IMR-90 (cell line): Measurements from ENCODE around the gene AFAP1L2. TPM values are rescaled to one million over a fixed set of nuclear protein-coding genes. Genes with fewer than 3 reads are reported as not detected.

Source experiments
- ATAC-seq: fragments of 200-7000 bp; cut with Tn5 transposase; 2 replicates; pipeline ENCODE4 v1.9.1; 2020; ENCODE audit warnings: low read depth, mild to moderate bottlenecking, moderate library complexity
- BruUV-seq: library from RNA; stranded (reverse); fragments of 400-500 nt; replicated peaks from 2 replicates; lab custom pipeline; 2021; lab: Mats Ljungman, UMichigan
- CTCF ChIA-PET: fragments of 300-600 bp; formaldehyde crosslinking; extraction: SDS; loops from one replicate; lab custom pipeline; 2021; ENCODE audit warnings: antibody characterized with exemption; lab: Yijun Ruan, JAX
- POLR2A ChIA-PET: fragments of 300-600 bp; sonication (Branson Sonifier 250); formaldehyde crosslinking; loops from one replicate; lab custom pipeline; 2022; ENCODE audit warnings: antibody characterized with exemption; ENCODE audit not compliant: unreplicated experiment; lab: Charles Lee
- DNase-seq: peaks from one replicate; pipeline ENCODE4 v3.0.0; 2013
- H2AFZ ChIP-seq: replicated peaks from 2 replicates; pipeline ENCODE3; 2013; ENCODE audit warnings: low read length, mild to moderate bottlenecking; ENCODE audit not compliant: poor library complexity
- H2AK5ac ChIP-seq: 2 replicates; pipeline ENCODE4 v1.6.1; 2013; ENCODE audit warnings: low read depth, low read length, inconsistent platforms
- H2AK9ac ChIP-seq: replicated peaks from 2 replicates; pipeline ENCODE3; 2013; ENCODE audit warnings: mild to moderate bottlenecking, low read depth, low read length, moderate library complexity; ENCODE audit not compliant: poor library complexity
- H2BK120ac ChIP-seq: 2 replicates; pipeline ENCODE4 v1.6.1; 2013; ENCODE audit warnings: low read depth, low read length, inconsistent platforms
- H2BK15ac ChIP-seq: 3 replicates; pipeline ENCODE4 v1.6.1; 2013; ENCODE audit warnings: low read depth, low read length, inconsistent platforms
- H2BK20ac ChIP-seq: 2 replicates; pipeline ENCODE4 v1.6.1; 2013; ENCODE audit warnings: low read depth, mild to moderate bottlenecking, inconsistent platforms, low read length, moderate library complexity
- H2BK5ac ChIP-seq: 2 replicates; pipeline ENCODE4 v1.6.1; 2013; ENCODE audit warnings: mild to moderate bottlenecking, low read depth, low read length, inconsistent platforms; ENCODE audit not compliant: poor library complexity, severe bottlenecking
- H3K14ac ChIP-seq: replicated peaks from 2 replicates; pipeline ENCODE4 v1.6.1; 2013; ENCODE audit warnings: low read depth, low read length, inconsistent platforms
- H3K18ac ChIP-seq: 2 replicates; pipeline ENCODE4 v1.6.1; 2013; ENCODE audit warnings: low read depth, low read length, control low read depth
- H3K23ac ChIP-seq: 2 replicates; pipeline ENCODE4 v1.6.1; 2013; ENCODE audit warnings: low read depth, low read length, inconsistent platforms
- H3K27ac ChIP-seq: 2 replicates; pipeline ENCODE4 v1.5.1; 2013; ENCODE audit warnings: mild to moderate bottlenecking, control low read depth, low read length; ENCODE audit not compliant: insufficient read depth
- H3K27me3 ChIP-seq: 2 replicates; pipeline ENCODE4 v1.6.1; 2013; ENCODE audit warnings: low read length; ENCODE audit not compliant: control insufficient read depth, insufficient read depth
- H3K36me3 ChIP-seq: 2 replicates; pipeline ENCODE4 v1.6.1; 2013; ENCODE audit warnings: low read length, mixed read lengths; ENCODE audit not compliant: control insufficient read depth, insufficient read depth
- H3K4ac ChIP-seq: 2 replicates; pipeline ENCODE4 v1.6.1; 2013; ENCODE audit warnings: low read depth, low read length, inconsistent platforms
- H3K4me1 ChIP-seq: 2 replicates; pipeline ENCODE4 v1.6.1; 2013; ENCODE audit warnings: low read length, mixed read lengths; ENCODE audit not compliant: control insufficient read depth, insufficient read depth
- H3K4me2 ChIP-seq: 2 replicates; pipeline ENCODE4 v1.6.1; 2013; ENCODE audit warnings: low read depth, mild to moderate bottlenecking, control low read depth, low read length, moderate library complexity
- H3K4me3 ChIP-seq: 2 replicates; pipeline ENCODE4 v1.5.1; 2013; ENCODE audit warnings: low read depth, mild to moderate bottlenecking, control low read depth, low read length, moderate library complexity; ENCODE audit not compliant: insufficient read depth
- H3K56ac ChIP-seq: 2 replicates; pipeline ENCODE4 v1.6.1; 2013; ENCODE audit warnings: low read length, inconsistent platforms; ENCODE audit not compliant: insufficient read depth; ENCODE audit errors: extremely low read depth
- H3K79me1 ChIP-seq, 2 experiments: 2 replicates each; pipeline ENCODE4 v1.6.1; 2013; ENCODE audit warnings: low read length in 2 of 2, inconsistent platforms in 1 of 2, low read depth in 1 of 2
- H3K9ac ChIP-seq: 2 replicates; pipeline ENCODE4 v1.6.1; 2013; ENCODE audit warnings: low read depth, low read length, control low read depth
- H3K9me1 ChIP-seq: 2 replicates; pipeline ENCODE4 v1.6.1; 2013; ENCODE audit warnings: low read length, inconsistent platforms; ENCODE audit not compliant: insufficient read depth
- H3K9me3 ChIP-seq: 2 replicates; pipeline ENCODE4 v1.6.1; 2013; ENCODE audit warnings: low read length; ENCODE audit not compliant: control insufficient read depth, insufficient read depth
- H4K20me1 ChIP-seq: 2 replicates; pipeline ENCODE4 v1.6.1; 2013; ENCODE audit warnings: low read length, inconsistent platforms; ENCODE audit not compliant: insufficient read depth
- H4K5ac ChIP-seq: 2 replicates; pipeline ENCODE4 v1.6.1; 2013; ENCODE audit warnings: mild to moderate bottlenecking, low read depth, low read length, control low read depth
- H4K8ac ChIP-seq, 2 experiments: 2 replicates each; pipeline ENCODE4 v1.6.1; 2013; ENCODE audit warnings: low read depth in 2 of 2, low read length in 2 of 2, control low read depth in 1 of 2, inconsistent platforms in 1 of 2
- H4K91ac ChIP-seq: 2 replicates; pipeline ENCODE4 v1.6.1; 2013; ENCODE audit warnings: low read depth, low read length, inconsistent platforms; ENCODE audit not compliant: insufficient read depth
- BHLHE40 ChIP-seq: fragments of 150-350 bp; IDR thresholded peaks from 2 replicates; pipeline ENCODE4 v1.6.1; 2016; ENCODE audit warnings: mild to moderate bottlenecking, low read depth, low read length
- CEBPB ChIP-seq: IDR thresholded peaks from 2 replicates; pipeline ENCODE4 v1.6.1; 2012; ENCODE audit warnings: low read depth, low read length, improper control_type of control experiment
- CHD1 ChIP-seq: IDR thresholded peaks from 2 replicates; pipeline ENCODE4 v1.6.1; 2012; ENCODE audit warnings: low read depth, low read length, improper control_type of control experiment
- CTCF ChIP-seq: conservative IDR thresholded peaks from 2 replicates; pipeline ENCODE4 v1.5.1; 2012; ENCODE audit warnings: mild to moderate bottlenecking, low read depth, low read length, improper control_type of control experiment
- ELK1 ChIP-seq: fragments of 150-350 bp; IDR thresholded peaks from 2 replicates; pipeline ENCODE4 v1.6.1; 2016; ENCODE audit warnings: low read depth, mild to moderate bottlenecking, low read length, moderate library complexity, borderline replicate concordance
- FOS ChIP-seq: fragments of 150-350 bp; IDR thresholded peaks from 2 replicates; pipeline ENCODE4 v1.6.1; 2016; ENCODE audit warnings: low read depth, low read length
- MAFK ChIP-seq: IDR thresholded peaks from 2 replicates; pipeline ENCODE4 v1.6.1; 2012; ENCODE audit warnings: low read depth, low read length, improper control_type of control experiment
- MXI1 ChIP-seq: IDR thresholded peaks from 2 replicates; pipeline ENCODE4 v1.6.1; 2012; ENCODE audit warnings: low read depth, mild to moderate bottlenecking, low read length, moderate library complexity, borderline replicate concordance
- NFE2L2 ChIP-seq: fragments of 150-350 bp; IDR thresholded peaks from 2 replicates; pipeline ENCODE4 v1.6.1; 2016; ENCODE audit warnings: low read depth, mild to moderate bottlenecking, low read length
- POLR2A ChIP-seq: IDR thresholded peaks from 2 replicates; pipeline ENCODE4 v1.6.1; 2012; ENCODE audit warnings: mild to moderate bottlenecking, low read depth, low read length
- RAD21 ChIP-seq: IDR thresholded peaks from 2 replicates; pipeline ENCODE4 v1.6.1; 2012; ENCODE audit warnings: low read length, improper control_type of control experiment
- RCOR1 ChIP-seq: IDR thresholded peaks from 2 replicates; pipeline ENCODE4 v1.6.1; 2012; ENCODE audit warnings: mild to moderate bottlenecking, low read length, improper control_type of control experiment; ENCODE audit not compliant: insufficient replicate concordance
- RFX5 ChIP-seq: IDR thresholded peaks from 2 replicates; pipeline ENCODE4 v1.8.0; 2012; ENCODE audit warnings: low read depth, mild to moderate bottlenecking, low read length, moderate library complexity
- SMC3 ChIP-seq: fragments of 150-350 bp; IDR thresholded peaks from 2 replicates; pipeline ENCODE4 v1.6.1; 2016; ENCODE audit warnings: low read depth, mild to moderate bottlenecking, antibody characterized with exemption, low read length, moderate library complexity
- WGBS, 2 experiments: methylation state at CpG; one replicate each; pipeline versions ENCODE4 v1.1.5 to v1.1.7; 2013; ENCODE audit warnings: missing lambda C conversion rate in 2 of 2; ENCODE audit not compliant: insufficient read length in 1 of 2; ENCODE audit errors: extremely low coverage in 2 of 2; 5-methylcytosine and 5-hydroxymethylcytosine counted together
- dilution Hi-C: fragments of 300-500 bp; cut with HindIII; formaldehyde crosslinking; loops from one replicate; pipeline ENCODE4 v1.14.3; 2018; ENCODE audit warnings: low sequenced_read_pairs; ENCODE audit not compliant: unreplicated experiment
- in situ Hi-C: fragments of 300-500 bp; cut with MboI; formaldehyde crosslinking; loops from 3 replicates; pipeline ENCODE4 v1.14.3; 2019; ENCODE audit warnings: low sequenced_read_pairs, inconsistent platforms, mixed read lengths
- intact Hi-C: fragments of 100-400 bp; cut with micrococcal nuclease; formaldehyde crosslinking; loops from 2 replicates; pipeline ENCODE4 v1.10.0; 2022
- polyA plus RNA-seq, 3 experiments: library from polyadenylated mRNA; depleted of rRNA; stranded (reverse); fragments of >200 nt; gene quantifications; 2 replicates each; pipeline ENCODE4 v1.2.3, GENCODE V29; 2012; ENCODE audit warnings: low replicate concordance in 1 of 3
- total RNA-seq: library from RNA; depleted of rRNA; stranded (reverse); fragments of >200 nt; gene quantifications from 2 replicates; pipeline ENCODE4 v1.2.3, GENCODE V29; 2012
- TF ChIP-seq, protein P1 (sequence below): fragments of 150-350 bp; IDR thresholded peaks from 2 replicates; pipeline ENCODE4 v1.6.1; 2017; ENCODE audit warnings: mild to moderate bottlenecking, antibody characterized with exemption, low read length, low read depth

AFAP1L2 gene
- total and polyA plus RNA-seq, 2 of the 4 experiments (the other 2 are of a cell fraction) = under 0.01 to 0.10 TPM

- no peak overlapping the region for H3K56ac ChIP-seq
- peaks cover 24% of the 10 kb centered on the region for H3K27me3 ChIP-seq
- no peak overlapping the region for H3K18ac ChIP-seq
- no peaks in the 10 kb centered on the region for H3K79me1 ChIP-seq
- intact Hi-C loops (no loop called here), dilution Hi-C loops (no loop called here), in situ Hi-C loops (no loop called here)
- H3K9ac ChIP-seq = no peak overlapping the region
- DNase-seq = no peak
- H2AK5ac ChIP-seq = no peak overlapping the region
- ATAC-seq = no peak
- 83% methylated on average over 11 of the region's 22 CpGs; no CpG with 5 or more reads in 1 of the 2 experiments for WGBS, 2 experiments
- H3K4me1 ChIP-seq = no peaks in the 10 kb centered on the region
- no peak overlapping the region for H3K14ac ChIP-seq
- H3K4me3 ChIP-seq = no peak overlapping the region
- H3K9me1 ChIP-seq = no peaks in the 10 kb centered on the region
- H4K20me1 ChIP-seq = no peaks in the 10 kb centered on the region
- H3K36me3 ChIP-seq = no peaks in the 10 kb centered on the region
- no peak overlapping the region for H4K5ac ChIP-seq
- no peak overlapping the region for H2BK15ac ChIP-seq
- ChIA-PET POLR2A (no interaction called here), CTCF (no interaction called here)
- H4K91ac ChIP-seq = no peak overlapping the region
- no peak overlapping the region for H2BK120ac ChIP-seq
- H3K4ac ChIP-seq = no peak overlapping the region
- H2AFZ ChIP-seq = no peak overlapping the region
- H4K8ac ChIP-seq = no peak overlapping the region
- H2BK20ac ChIP-seq = no peak overlapping the region
- no peaks in the 10 kb centered on the region; the same call in 1 of the 2 replicates for H3K9me3 ChIP-seq
- H3K4me2 ChIP-seq = no peak overlapping the region
- H2BK5ac ChIP-seq = no peak overlapping the region
- no peak overlapping the region for H2AK9ac ChIP-seq
- no peak overlapping the region for H3K27ac ChIP-seq
- no peak overlapping the region for H3K23ac ChIP-seq
- BruUV-seq = no TSS peak
- TF ChIP-seq CHD1 = no peak
- TF ChIP-seq CEBPB = no peak
- TF ChIP-seq RFX5 = no peak
- TF ChIP-seq CTCF = no peak
- no peak for TF ChIP-seq MXI1
- TF ChIP-seq RAD21 = no peak
- TF ChIP-seq BHLHE40 = no peak
- TF ChIP-seq MAFK = no peak
- no peak for TF ChIP-seq SMC3
- no peak for TF ChIP-seq ELK1
- no peak for TF ChIP-seq POLR2A
- TF ChIP-seq NFE2L2 = no peak
- TF ChIP-seq RCOR1 = no peak
- TF ChIP-seq, protein P1, sequence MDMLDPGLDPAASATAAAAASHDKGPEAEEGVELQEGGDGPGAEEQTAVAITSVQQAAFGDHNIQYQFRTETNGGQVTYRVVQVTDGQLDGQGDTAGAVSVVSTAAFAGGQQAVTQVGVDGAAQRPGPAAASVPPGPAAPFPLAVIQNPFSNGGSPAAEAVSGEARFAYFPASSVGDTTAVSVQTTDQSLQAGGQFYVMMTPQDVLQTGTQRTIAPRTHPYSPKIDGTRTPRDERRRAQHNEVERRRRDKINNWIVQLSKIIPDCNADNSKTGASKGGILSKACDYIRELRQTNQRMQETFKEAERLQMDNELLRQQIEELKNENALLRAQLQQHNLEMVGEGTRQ = no peak
- no peak for TF ChIP-seq FOS
These were observed 88.5 kb downstream of the AFAP1L2 start for GRCh38 chr10:114315566-114316420.
